Uterus (tissue), 4 donors: ENCODE results near the gene SLC35F1. TPM values are rescaled to one million over a fixed set of nuclear protein-coding genes. Genes with fewer than 3 reads are reported as not detected.

ENCODE experiments used
- DNase-seq, 2 donors: peaks; one replicate each; pipeline ENCODE4 v3.0.0-alpha.2; 2019 to 2020
- H3K27ac ChIP-seq, 2 donors: fragments of 200-600 bp; sonication (generic); 1 replicate in 1 of 2; 2 replicates in 1 of 2; pipeline ENCODE4 v1.5.1; 2016 to 2018
- H3K27me3 ChIP-seq, 2 donors: fragments of 200-600 bp; sonication (generic); one replicate each; pipeline ENCODE4 v1.5.1; 2018 to 2019; ENCODE audit warnings: control low read depth in 1 of 2
- H3K36me3 ChIP-seq, 2 donors: fragments of 200-600 bp; sonication (generic); one replicate each; pipeline ENCODE4 v1.5.1; 2019; ENCODE audit warnings: control low read depth in 1 of 2
- H3K4me1 ChIP-seq, 2 donors: fragments of 200-600 bp; sonication (generic); one replicate each; pipeline ENCODE4 v1.5.1; 2018 to 2019; ENCODE audit warnings: control low read depth in 1 of 2
- H3K4me3 ChIP-seq, 2 donors: fragments of 200-600 bp; sonication (generic); 1 replicate in 1 of 2; 2 replicates in 1 of 2; pipeline ENCODE4 v1.5.1; 2018 to 2019; ENCODE audit warnings: mild to moderate bottlenecking in 1 of 2
- H3K9me3 ChIP-seq, 2 donors: fragments of 200-600 bp; sonication (generic); one replicate each; pipeline ENCODE4 v1.5.1; 2019; ENCODE audit warnings: control low read depth in 1 of 2
- CTCF ChIP-seq, 4 experiments: fragments of 200-600 bp in 2 of 4; fragments of 450-650 bp in 2 of 4; sonication (generic) in 2 of 4; IDR thresholded peaks; one replicate each; pipeline ENCODE4 v1.5.1; 2016 to 2019; ENCODE audit warnings: antibody characterized with exemption in 4 of 4, mild to moderate bottlenecking in 2 of 4, moderate library complexity in 1 of 4
- POLR2A ChIP-seq, 2 donors: fragments of 450-650 bp; IDR thresholded peaks; one replicate each; pipeline ENCODE4 v1.6.1; 2016; ENCODE audit warnings: antibody characterized with exemption in 2 of 2, mild to moderate bottlenecking in 1 of 2, moderate library complexity in 1 of 2
- intact Hi-C: fragments of 100-400 bp; cut with DNase I; formaldehyde crosslinking; loops from one replicate; pipeline ENCODE4 v1.15.1; 2023; ENCODE audit warnings: low total_unique reads
- total RNA-seq, 4 donors: library from RNA; depleted of rRNA in 3 of 4; stranded (reverse); fragments of >200 nt in 3 of 4; gene quantifications; one replicate each; pipeline versions ENCODE4 v1.1.0 to v1.2.4, GENCODE V29; 2014 to 2023
- donor health status: DM: yes; HTN: yes; CAD: no.

The SLC35F1 gene
- total RNA-seq, 4 donors from 2014 or later: 1.0 to 12.1 (median 9.7) TPM

GRCh38 chr6:117909638-117910037, 2.6 kb downstream of the SLC35F1 start:
- TF ChIP-seq CTCF (IDR thresholded peaks at IDR 0.05) (no peak), POLR2A (IDR thresholded peaks at IDR 0.05) (no peak)
- no peak overlapping the region for H3K27ac ChIP-seq
- no peaks in the 10 kb centered on the region for H3K4me1 ChIP-seq
- H3K36me3 ChIP-seq: no peaks in the 10 kb centered on the region
- intact Hi-C loops: no loop called here
- DNase-seq: no peak
- no peaks in the 10 kb centered on the region for H3K9me3 ChIP-seq
- peaks cover 0 to 2% of the 10 kb centered on the region in 2 donors for H3K27me3 ChIP-seq
- H3K4me3 ChIP-seq: no peak overlapping the region

- DNase-seq: no peak
- Histone ChIP-seq H3K27me3 (no peaks in the 10 kb centered on the region), H3K27ac (no peak overlapping the region), H3K36me3 (no peaks in the 10 kb centered on the region), H3K4me3 (no peak overlapping the region), H3K4me1 (no peaks in the 10 kb centered on the region), H3K9me3 (no peaks in the 10 kb centered on the region)
- TF ChIP-seq POLR2A (IDR thresholded peaks at IDR 0.05): no peak
- TF ChIP-seq CTCF (IDR thresholded peaks at IDR 0.05): no peak
- intact Hi-C loops: no loop called here
Observed at GRCh38 chr6:117910549-117910948, 3.5 kb downstream of the SLC35F1 start.

- H3K4me1 ChIP-seq: no peaks in the 10 kb centered on the region
- intact Hi-C loops: no loop called here
- no peak for DNase-seq
- H3K4me3 ChIP-seq: no peak overlapping the region
- TF ChIP-seq POLR2A (IDR thresholded peaks at IDR 0.05) (no peak), CTCF (IDR thresholded peaks at IDR 0.05) (no peak)
- H3K27ac ChIP-seq: no peak overlapping the region
- H3K27me3 ChIP-seq: no peaks in the 10 kb centered on the region
- H3K9me3 ChIP-seq: no peaks in the 10 kb centered on the region
- no peaks in the 10 kb centered on the region for H3K36me3 ChIP-seq
Observed at GRCh38 chr6:117911150-117911549, 4.1 kb downstream of the SLC35F1 start.

DNA sequence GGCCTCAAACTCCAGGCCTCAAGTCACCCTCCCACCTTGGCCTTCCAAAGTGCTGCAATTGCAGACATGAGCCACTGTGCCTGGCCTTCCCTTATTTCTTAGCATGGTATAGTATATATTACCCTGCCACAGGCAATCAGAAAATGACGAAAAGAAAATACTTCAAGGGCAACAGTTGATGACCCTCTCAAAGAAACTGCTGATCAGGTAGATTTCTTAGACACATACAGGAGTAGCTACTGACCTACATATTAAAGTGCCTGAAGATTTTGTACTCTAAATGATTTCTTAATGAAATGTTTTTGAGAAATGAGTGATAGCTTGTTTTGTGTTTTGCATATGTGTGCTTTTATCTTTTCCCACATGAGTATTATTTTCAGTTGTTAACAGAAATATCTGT, 4.6 kb downstream of the SLC35F1 start:
- Histone ChIP-seq H3K27me3 (no peaks in the 10 kb centered on the region), H3K27ac (no peak overlapping the region), H3K4me3 (no peak overlapping the region), H3K9me3 (no peaks in the 10 kb centered on the region), H3K4me1 (no peaks in the 10 kb centered on the region), H3K36me3 (no peaks in the 10 kb centered on the region)
- DNase-seq: no peak
- TF ChIP-seq CTCF (IDR thresholded peaks at IDR 0.05) (no peak), POLR2A (IDR thresholded peaks at IDR 0.05) (no peak)
- intact Hi-C loops: no loop called here

DNA sequence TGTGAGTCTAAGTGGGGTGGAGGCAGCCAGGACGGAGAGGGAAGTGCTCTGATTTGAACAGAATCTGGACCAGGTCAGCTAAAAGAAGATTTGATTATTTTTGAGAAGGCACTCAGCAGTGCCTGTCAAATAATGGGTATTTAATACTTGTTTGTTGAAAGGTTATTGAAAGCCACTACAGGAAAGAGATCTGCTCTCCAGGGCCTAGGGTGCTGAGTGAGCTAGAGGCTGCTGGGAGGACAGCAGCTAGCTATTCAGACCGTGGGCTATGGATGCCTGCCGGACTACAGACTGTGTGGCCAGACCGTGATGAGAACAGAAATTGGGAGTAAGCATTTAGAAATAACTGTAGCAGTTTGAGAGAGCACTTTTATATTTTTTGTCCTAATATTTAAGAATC, 8.8 kb downstream of the SLC35F1 start:
- H3K4me3 ChIP-seq: no peak overlapping the region
- no peaks in the 10 kb centered on the region for H3K27me3 ChIP-seq
- H3K9me3 ChIP-seq: no peaks in the 10 kb centered on the region
- H3K27ac ChIP-seq: no peak overlapping the region
- no peaks in the 10 kb centered on the region for H3K4me1 ChIP-seq
- no peak for TF ChIP-seq CTCF (IDR thresholded peaks at IDR 0.05)
- TF ChIP-seq POLR2A (IDR thresholded peaks at IDR 0.05): no peak
- no peaks in the 10 kb centered on the region for H3K36me3 ChIP-seq
- intact Hi-C loops: no loop called here
- no peak for DNase-seq
